Endothelial cell of umbilical vein (primary cell): ENCODE measurements around the gene CYSLTR2. TPM values are rescaled to one million over a fixed set of nuclear protein-coding genes. Genes with fewer than 3 reads are reported as not detected.

Experiments
- BruUV-seq: library from RNA; stranded (reverse); fragments of 400-500 nt; replicated peaks from 2 replicates; lab custom pipeline; 2021; lab: Mats Ljungman, UMichigan
- CTCF ChIA-PET: fragments of 300-600, 350-600 bp; sonication (Branson Sonifier 250); formaldehyde crosslinking; loops from one replicate; lab custom pipeline; 2021; ENCODE audit warnings: antibody characterized with exemption, inconsistent platforms; lab: Charles Lee
- POLR2A ChIA-PET: fragments of 300-600, 350-600 bp; sonication (Branson Sonifier 250); formaldehyde crosslinking; loops from one replicate; lab custom pipeline; 2021; ENCODE audit warnings: antibody characterized with exemption, inconsistent platforms; lab: Charles Lee
- DNase-seq: peaks from one replicate; pipeline ENCODE4 v3.0.0-alpha.2; 2011; ENCODE audit warnings: low read depth, low spot score
- FAIRE-seq: peaks from 2 replicates; lab custom pipeline; 2011; peaks lifted over from hg19 to GRCh38; lab: Jason Lieb, UNC
- H2AFZ ChIP-seq: 2 replicates; pipeline ENCODE4 v1.6.0; 2012; ENCODE audit warnings: low read depth, low read length, control low read depth, inconsistent platforms
- H3K27ac ChIP-seq: 2 replicates; pipeline ENCODE4 v1.5.1; 2011; ENCODE audit warnings: low read depth, mild to moderate bottlenecking, control low read depth, low read length, moderate library complexity; ENCODE audit not compliant: insufficient read depth
- H3K27me3 ChIP-seq, 2 experiments: 2 replicates each; pipeline versions ENCODE4 v1.6.0 to v1.6.1; 2011; ENCODE audit warnings: low read length in 2 of 2, mixed read lengths in 1 of 2; ENCODE audit not compliant: control insufficient read depth in 2 of 2, insufficient read depth in 2 of 2
- H3K36me3 ChIP-seq, 2 experiments: 2 replicates in 1 of 2; 3 replicates in 1 of 2; pipeline ENCODE4 v1.5.1; 2011; ENCODE audit warnings: low read length in 2 of 2, mild to moderate bottlenecking in 1 of 2, moderate library complexity in 1 of 2; ENCODE audit not compliant: control insufficient read depth in 2 of 2, insufficient read depth in 2 of 2; ENCODE audit errors: extremely low read depth in 1 of 2
- H3K4me1 ChIP-seq: 3 replicates; pipeline ENCODE4 v1.5.1; 2011; ENCODE audit warnings: mild to moderate bottlenecking, low read length; ENCODE audit not compliant: control insufficient read depth, insufficient read depth; ENCODE audit errors: extremely low read depth
- H3K4me2 ChIP-seq: 2 replicates; pipeline ENCODE4 v1.6.1; 2011; ENCODE audit warnings: low read length, control low read depth, mixed read lengths; ENCODE audit not compliant: insufficient read depth
- H3K4me3 ChIP-seq, 3 experiments: fragments of 200-600 bp in 1 of 3; sonication (generic), shearing (Covaris generic) in 1 of 3; replicated peaks in 1 of 3; 2 replicates each; pipeline ENCODE4 v1.5.1; 2011 to 2016; ENCODE audit warnings: control low read depth in 3 of 3, low read length in 3 of 3, mild to moderate bottlenecking in 2 of 3, inconsistent platforms in 1 of 3, low read depth in 1 of 3, moderate library complexity in 1 of 3; ENCODE audit not compliant: insufficient read depth in 1 of 3
- H3K79me2 ChIP-seq: 2 replicates; pipeline ENCODE4 v1.6.0; 2012; ENCODE audit warnings: low read length, inconsistent platforms; ENCODE audit not compliant: control insufficient read depth, insufficient read depth
- H3K9ac ChIP-seq: replicated peaks from 2 replicates; pipeline ENCODE3; 2011; ENCODE audit warnings: low read length, control low read depth; ENCODE audit not compliant: insufficient read depth; ENCODE audit errors: extremely low read depth
- H3K9me1 ChIP-seq: replicated peaks from 3 replicates; pipeline ENCODE4 v1.6.0; 2011; ENCODE audit warnings: mild to moderate bottlenecking, low read length; ENCODE audit not compliant: control insufficient read depth, insufficient read depth; ENCODE audit errors: extremely low read depth
- H3K9me3 ChIP-seq: replicated peaks from 2 replicates; pipeline ENCODE4 v1.5.1; 2012; ENCODE audit warnings: low read length, inconsistent platforms; ENCODE audit not compliant: control insufficient read depth, insufficient read depth
- H4K20me1 ChIP-seq: replicated peaks from 2 replicates; pipeline ENCODE3; 2011; ENCODE audit warnings: mild to moderate bottlenecking, low read length; ENCODE audit not compliant: control insufficient read depth, insufficient read depth; ENCODE audit errors: extremely low read depth
- EZH2 ChIP-seq: IDR thresholded peaks from 2 replicates; pipeline ENCODE4 v1.6.1; 2012; ENCODE audit warnings: borderline replicate concordance, low read depth, mild to moderate bottlenecking, moderate library complexity, low read length, inconsistent platforms; ENCODE audit not compliant: severe bottlenecking
- FOS ChIP-seq: IDR thresholded peaks from 2 replicates; pipeline ENCODE4 v1.6.1; 2011; ENCODE audit warnings: mild to moderate bottlenecking, low read length, moderate library complexity, borderline replicate concordance; ENCODE audit not compliant: insufficient read depth
- GATA2 ChIP-seq: IDR thresholded peaks from 2 replicates; pipeline ENCODE4 v1.7.0; 2011; ENCODE audit warnings: low read depth, mild to moderate bottlenecking, moderate library complexity, mixed read lengths, low read length; ENCODE audit not compliant: insufficient read length, insufficient read depth
- JUN ChIP-seq: IDR thresholded peaks from 2 replicates; pipeline ENCODE4 v1.6.1; 2011; ENCODE audit warnings: borderline replicate concordance, low read depth; ENCODE audit not compliant: insufficient read length, insufficient read depth
- POLR2A ChIP-seq: IDR thresholded peaks from 2 replicates; pipeline ENCODE4 v1.6.1; 2012; ENCODE audit warnings: low read depth, mild to moderate bottlenecking, control low read depth, low read length
- dilution Hi-C: fragments of 300-500 bp; cut with MboI; formaldehyde crosslinking; loops from one replicate; pipeline ENCODE4 v1.15.0; 2019; ENCODE audit warnings: low sequenced_read_pairs; ENCODE audit not compliant: extremely low pct_ligation_motif_present
- intact Hi-C: fragments of 100-400 bp; cut with micrococcal nuclease; formaldehyde crosslinking; loops from one replicate; pipeline ENCODE4 v1.10.0; 2022
- polyA plus RNA-seq, 4 experiments: library from polyadenylated mRNA; depleted of rRNA in 3 of 4; stranded (reverse) in 3 of 4; unstranded in 1 of 4; fragments of >200 nt; gene quantifications; 2 replicates each; pipeline versions ENCODE4 v1.2.1 to v1.2.3, GENCODE V29; 2011 to 2012; ENCODE audit warnings: missing spikeins in 1 of 4
- total RNA-seq: library from RNA; stranded (reverse); gene quantifications from 2 replicates; pipeline ENCODE4 v1.2.3, GENCODE V29; 2021
- TF ChIP-seq, protein P1 (sequence below), 2 donors: IDR thresholded peaks; 1 replicate in 1 of 2; 2 replicates in 1 of 2; pipeline ENCODE4 v1.5.1; 2011; ENCODE audit warnings: low read length in 2 of 2, mild to moderate bottlenecking in 2 of 2, moderate library complexity in 2 of 2, control low read depth in 1 of 2, inconsistent platforms in 1 of 2, low read depth in 1 of 2; ENCODE audit not compliant: insufficient read depth in 1 of 2; ENCODE audit errors: extremely low read depth in 1 of 2

CYSLTR2 gene
- total and polyA plus RNA-seq, 2 donors (not counting 3 experiments of a cell fraction or from before 2014, with no cell fraction given), result 0.10 to 0.31 TPM

DNA sequence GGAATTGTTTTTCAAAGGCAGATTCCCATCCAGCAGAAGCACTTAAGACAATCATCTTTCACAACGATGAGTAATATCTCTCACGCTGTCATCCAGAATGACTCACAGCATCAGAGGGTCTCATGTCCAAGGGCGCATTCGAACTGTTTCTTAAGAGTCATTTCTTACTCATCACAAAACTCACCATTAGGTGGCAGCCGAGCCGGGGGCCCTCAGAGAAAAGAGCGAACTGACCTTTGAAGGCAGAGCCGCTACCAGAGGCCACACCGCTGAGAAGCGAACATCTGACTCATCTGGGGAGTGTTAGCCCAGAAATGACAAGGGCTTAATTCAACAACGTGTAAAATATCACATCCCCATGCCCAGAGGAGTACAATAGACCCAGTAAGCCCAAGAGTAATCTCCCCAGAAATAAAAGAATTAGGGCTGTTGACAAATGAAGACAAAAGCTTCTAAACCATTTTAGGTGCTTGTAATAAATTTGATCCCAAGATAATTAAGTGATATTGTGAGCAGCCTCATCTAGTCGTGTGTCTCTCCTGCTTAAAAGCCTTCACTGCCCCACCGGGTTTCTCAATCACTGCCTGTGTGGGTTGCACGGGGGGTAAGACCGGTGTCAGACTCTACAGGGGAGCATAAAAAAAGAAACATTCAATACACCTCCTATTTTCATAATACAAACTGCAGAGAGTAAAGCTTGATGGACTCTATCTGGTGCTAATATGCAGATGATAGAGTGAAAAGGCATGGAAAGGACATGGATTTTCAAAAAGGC is 96.2 kb downstream of the CYSLTR2 start:
- no peaks in the 10 kb centered on the region for H3K9me3 ChIP-seq
- H2AFZ ChIP-seq, result no peak overlapping the region
- BruUV-seq, result no TSS peak
- H4K20me1 ChIP-seq, result no peaks in the 10 kb centered on the region
- no peak overlapping the region for H3K4me3 ChIP-seq
- TF ChIP-seq JUN (peak; percentile 66), POLR2A (no peak), GATA2 (peak; percentile 32), EZH2 (no peak), FOS (peak; percentile 98)
- TF ChIP-seq, protein P1, sequence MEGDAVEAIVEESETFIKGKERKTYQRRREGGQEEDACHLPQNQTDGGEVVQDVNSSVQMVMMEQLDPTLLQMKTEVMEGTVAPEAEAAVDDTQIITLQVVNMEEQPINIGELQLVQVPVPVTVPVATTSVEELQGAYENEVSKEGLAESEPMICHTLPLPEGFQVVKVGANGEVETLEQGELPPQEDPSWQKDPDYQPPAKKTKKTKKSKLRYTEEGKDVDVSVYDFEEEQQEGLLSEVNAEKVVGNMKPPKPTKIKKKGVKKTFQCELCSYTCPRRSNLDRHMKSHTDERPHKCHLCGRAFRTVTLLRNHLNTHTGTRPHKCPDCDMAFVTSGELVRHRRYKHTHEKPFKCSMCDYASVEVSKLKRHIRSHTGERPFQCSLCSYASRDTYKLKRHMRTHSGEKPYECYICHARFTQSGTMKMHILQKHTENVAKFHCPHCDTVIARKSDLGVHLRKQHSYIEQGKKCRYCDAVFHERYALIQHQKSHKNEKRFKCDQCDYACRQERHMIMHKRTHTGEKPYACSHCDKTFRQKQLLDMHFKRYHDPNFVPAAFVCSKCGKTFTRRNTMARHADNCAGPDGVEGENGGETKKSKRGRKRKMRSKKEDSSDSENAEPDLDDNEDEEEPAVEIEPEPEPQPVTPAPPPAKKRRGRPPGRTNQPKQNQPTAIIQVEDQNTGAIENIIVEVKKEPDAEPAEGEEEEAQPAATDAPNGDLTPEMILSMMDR (IDR thresholded peaks at IDR 0.05; ENCODE audit: extremely low read depth in 1 of 2, insufficient read depth in 1 of 2, low read depth in 1 of 2, low read length in 2 of 2), result peak; percentile 53 to 56
- peak overlapping the region; percentile 21 for H3K9ac ChIP-seq
- H3K9me1 ChIP-seq, result no peaks in the 10 kb centered on the region
- ChIA-PET CTCF (interaction anchor here (0.8 to 5.2 kb wide), 11 partner anchors 9 to 531 kb away, joined by 3 to 66 read pairs (median 3); no protein-coding TSS in a partner anchor), POLR2A (no interaction called here)
- peaks cover 6% of the 10 kb centered on the region for H3K4me1 ChIP-seq
- intact Hi-C loops, result loop anchor here (1.0 kb wide), 2 partner anchors 19 to 155 kb away; no protein-coding TSS in a partner anchor
- H3K27me3 ChIP-seq, result peaks cover 0 to 3% of the 10 kb centered on the region in 2 experiments
- peak; percentile 86 for DNase-seq
- H3K27ac ChIP-seq, result no peak overlapping the region
- no peaks in the 10 kb centered on the region for H3K36me3 ChIP-seq
- H3K4me2 ChIP-seq, result no peak overlapping the region
- dilution Hi-C loops, result no loop called here
- H3K79me2 ChIP-seq, result no peaks in the 10 kb centered on the region
- peak; percentile 77 for FAIRE-seq
